Esophagus muscularis mucosa (tissue), 4 donors: ENCODE measurements around the gene NEB. TPM values are rescaled to one million over a fixed set of nuclear protein-coding genes. Genes with fewer than 3 reads are reported as not detected.
"Not testable (repeated sequence)": the region's sequence is repeated elsewhere in the genome, so short reads cannot be mapped to it uniquely, and the experiment has no call there.

Experiments used
- DNase-seq: peaks from one replicate; pipeline ENCODE4 v3.0.0-alpha.2; 2017; ENCODE audit errors: extremely low spot score
- H3K27ac ChIP-seq, 4 donors: fragments of 200-600 bp; sonication (generic); replicated peaks in 1 of 4; 1 replicate in 3 of 4; 2 replicates in 1 of 4; pipeline ENCODE4 v1.5.1; 2016 to 2019; ENCODE audit warnings: mild to moderate bottlenecking in 1 of 4
- H3K27me3 ChIP-seq, 4 donors: fragments of 200-600 bp; sonication (generic); one replicate each; pipeline versions ENCODE4 v1.5.1 to v1.6.0; 2016 to 2019
- H3K36me3 ChIP-seq, 4 donors: fragments of 200-600 bp; sonication (generic); one replicate each; pipeline ENCODE4 v1.5.1; 2016 to 2019
- H3K4me1 ChIP-seq, 4 donors: fragments of 200-600 bp; sonication (generic); one replicate each; pipeline ENCODE4 v1.5.1; 2016 to 2019
- H3K4me3 ChIP-seq, 4 donors: fragments of 200-600 bp; sonication (generic); 1 replicate in 2 of 4; 2 replicates in 2 of 4; pipeline ENCODE4 v1.5.1; 2016 to 2019; ENCODE audit warnings: mild to moderate bottlenecking in 4 of 4, moderate library complexity in 1 of 4
- H3K9me3 ChIP-seq, 4 donors: fragments of 200-600 bp; sonication (generic); 1 replicate in 3 of 4; 2 replicates in 1 of 4; pipeline ENCODE4 v1.5.1; 2016 to 2019
- CTCF ChIP-seq, 3 experiments: fragments of 200-600 bp in 2 of 3; fragments of 450-650 bp in 1 of 3; sonication (generic) in 2 of 3; IDR thresholded peaks; one replicate each; pipeline ENCODE4 v1.5.1; 2017 to 2019; ENCODE audit warnings: antibody characterized with exemption in 3 of 3, mild to moderate bottlenecking in 2 of 3, moderate library complexity in 1 of 3
- EP300 ChIP-seq: sonication (generic); formaldehyde crosslinking; IDR thresholded peaks from one replicate; pipeline ENCODE4 v1.6.1; 2017; ENCODE audit warnings: antibody characterized with exemption
- POLR2A ChIP-seq: fragments of 450-650 bp; IDR thresholded peaks from one replicate; pipeline ENCODE4 v1.6.1; 2017; ENCODE audit warnings: antibody characterized with exemption, moderate library complexity, mild to moderate bottlenecking, low read depth
- POLR2AphosphoS5 ChIP-seq, 2 donors: sonication (generic); formaldehyde crosslinking; IDR thresholded peaks; one replicate each; pipeline ENCODE4 v1.6.1; 2017; ENCODE audit warnings: antibody characterized with exemption in 2 of 2
- WGBS: methylation state at CpG from one replicate; pipeline ENCODE4 v1.1.5; 2018; 5-methylcytosine and 5-hydroxymethylcytosine counted together
- intact Hi-C: fragments of 100-400 bp; cut with DNase I; formaldehyde crosslinking; loops from one replicate; pipeline ENCODE4 v1.15.1; 2023
- total RNA-seq, 4 donors: library from RNA; depleted of rRNA; stranded (reverse); fragments of >200 nt; gene quantifications; one replicate each; pipeline versions ENCODE4 v1.1.0 to v1.2.1, GENCODE V29; 2016

Gene NEB
- total RNA-seq, 4 donors from 2014 or later: 0.23 to 0.84 (median 0.54) TPM

GRCh38 chr2:151651274-151651673 is 83.0 kb downstream of the NEB start:
- no peak overlapping the region for H3K27ac ChIP-seq
- DNase-seq: no peak
- H3K4me3 ChIP-seq: no peak overlapping the region
- H3K36me3 ChIP-seq: no peaks in the 10 kb centered on the region
- H3K4me1 ChIP-seq: no peaks in the 10 kb centered on the region
- intact Hi-C loops: no loop called here
- peaks cover 0 to 19% (median 16%) of the 10 kb centered on the region in 4 donors for H3K9me3 ChIP-seq
- WGBS: 96% methylated on average over 3 of the region's 3 CpGs
- TF ChIP-seq POLR2A (no peak), POLR2AphosphoS5 (IDR thresholded peaks at IDR 0.05) (no peak), EP300 (no peak), CTCF (IDR thresholded peaks at IDR 0.05) (no peak)
- no peaks in the 10 kb centered on the region for H3K27me3 ChIP-seq

GRCh38 chr2:151650456-151650855 is 83.8 kb downstream of the NEB start:
- Histone ChIP-seq H3K4me3 (no peak overlapping the region), H3K36me3 (no peaks in the 10 kb centered on the region), H3K4me1 (no peaks in the 10 kb centered on the region), H3K27me3 (no peaks in the 10 kb centered on the region), H3K9me3 (peaks cover 0 to 19% (median 16%) of the 10 kb centered on the region in 4 donors), H3K27ac (no peak overlapping the region)
- WGBS: 89% methylated on average over 3 of the region's 3 CpGs
- intact Hi-C loops: no loop called here
- TF ChIP-seq EP300 (no peak), POLR2A (no peak), CTCF (IDR thresholded peaks at IDR 0.05) (no peak), POLR2AphosphoS5 (IDR thresholded peaks at IDR 0.05) (no peak)
- no peak for DNase-seq

- no peaks in the 10 kb centered on the region for H3K4me1 ChIP-seq
- no peak for DNase-seq
- no peak overlapping the region for H3K4me3 ChIP-seq
- H3K9me3 ChIP-seq: peaks cover 0 to 19% (median 16%) of the 10 kb centered on the region in 4 donors
- no peaks in the 10 kb centered on the region for H3K36me3 ChIP-seq
- 94% methylated on average over 3 of the region's 3 CpGs for WGBS
- intact Hi-C loops: no loop called here
- no peak for TF ChIP-seq POLR2A
- TF ChIP-seq EP300: no peak
- no peak for TF ChIP-seq POLR2AphosphoS5 (IDR thresholded peaks at IDR 0.05)
- TF ChIP-seq CTCF (IDR thresholded peaks at IDR 0.05): no peak
- no peaks in the 10 kb centered on the region for H3K27me3 ChIP-seq
- H3K27ac ChIP-seq: no peak overlapping the region
Observed at GRCh38 chr2:151649966-151650365, 84.3 kb downstream of the NEB start.

- H3K27ac ChIP-seq: no peak overlapping the region
- H3K36me3 ChIP-seq: no peaks in the 10 kb centered on the region
- TF ChIP-seq POLR2A (no peak), POLR2AphosphoS5 (IDR thresholded peaks at IDR 0.05) (no peak), CTCF (IDR thresholded peaks at IDR 0.05) (no peak), EP300 (no peak)
- peaks cover 0 to 19% (median 16%) of the 10 kb centered on the region in 4 donors for H3K9me3 ChIP-seq
- 84% methylated on average over 1 of the region's 1 CpG for WGBS
- no peak for DNase-seq
- H3K4me1 ChIP-seq: no peaks in the 10 kb centered on the region
- H3K4me3 ChIP-seq: no peak overlapping the region
- H3K27me3 ChIP-seq: no peaks in the 10 kb centered on the region
- intact Hi-C loops: no loop called here
Observed at GRCh38 chr2:151649400-151649799, 84.9 kb downstream of the NEB start.

GRCh38 chr2:151646512-151646911 is 87.8 kb downstream of the NEB start:
- H3K4me3 ChIP-seq, H3K27me3 ChIP-seq, H3K4me1 ChIP-seq, H3K27ac ChIP-seq, DNase-seq, intact Hi-C loops, H3K36me3 ChIP-seq: not testable (repeated sequence)
- H3K9me3 ChIP-seq: peaks cover 0 to 19% (median 16%) of the 10 kb centered on the region in 4 donors
- WGBS: 91% methylated on average over 4 of the region's 4 CpGs
